ENCODE measurements around the gene CPNE1.

Gene CPNE1

GRCh38 chr20:35598476-35598875 lies 66.2 kb downstream of the CPNE1 start:
- no peak for DNase-seq

GRCh38 chr20:35597186-35597585 lies 67.5 kb downstream of the CPNE1 start:
- DNase-seq = no peak

GRCh38 chr20:35595901-35596300 lies 68.8 kb downstream of the CPNE1 start:
- DNase-seq = no peak

GRCh38 chr20:35595456-35595855 lies 69.2 kb downstream of the CPNE1 start:
- no peak for DNase-seq

- DNase-seq = no peak
Observed at GRCh38 chr20:35592339-35592974, 72.2 kb downstream of the CPNE1 start.

GRCh38 chr20:35588397-35588796 lies 76.3 kb downstream of the CPNE1 start:
- no peak for DNase-seq

- no peak for DNase-seq
Observed at GRCh38 chr20:35587436-35587835, 77.3 kb downstream of the CPNE1 start.

- no peak for DNase-seq
Observed at GRCh38 chr20:35586751-35587425, 77.8 kb downstream of the CPNE1 start.

- no peak for DNase-seq
Observed at GRCh38 chr20:35583636-35584560, 80.8 kb downstream of the CPNE1 start.

- no peak for DNase-seq
Observed at GRCh38 chr20:35582741-35583404, 81.8 kb downstream of the CPNE1 start.

GRCh38 chr20:35582131-35582530 lies 82.6 kb downstream of the CPNE1 start:
- no peak for DNase-seq

GRCh38 chr20:35579196-35579595 lies 85.5 kb downstream of the CPNE1 start:
- no peak for DNase-seq

- no peak for DNase-seq
Observed at GRCh38 chr20:35578469-35578868, 86.2 kb downstream of the CPNE1 start.

- no peak for DNase-seq
Observed at GRCh38 chr20:35576816-35577215, 87.9 kb downstream of the CPNE1 start.

Measured in CD4-positive, alpha-beta T cell treated with Interleukin-15 for 1 hour (primary cell).